Non-pigmented ciliary epithelial cell (primary cell): ENCODE data around the gene EXOC3L1.

Experiments used
- DNase-seq: peaks from one replicate; pipeline ENCODE4 v3.0.0-alpha.2; 2010; ENCODE audit warnings: low read depth

The EXOC3L1 gene

DNA sequence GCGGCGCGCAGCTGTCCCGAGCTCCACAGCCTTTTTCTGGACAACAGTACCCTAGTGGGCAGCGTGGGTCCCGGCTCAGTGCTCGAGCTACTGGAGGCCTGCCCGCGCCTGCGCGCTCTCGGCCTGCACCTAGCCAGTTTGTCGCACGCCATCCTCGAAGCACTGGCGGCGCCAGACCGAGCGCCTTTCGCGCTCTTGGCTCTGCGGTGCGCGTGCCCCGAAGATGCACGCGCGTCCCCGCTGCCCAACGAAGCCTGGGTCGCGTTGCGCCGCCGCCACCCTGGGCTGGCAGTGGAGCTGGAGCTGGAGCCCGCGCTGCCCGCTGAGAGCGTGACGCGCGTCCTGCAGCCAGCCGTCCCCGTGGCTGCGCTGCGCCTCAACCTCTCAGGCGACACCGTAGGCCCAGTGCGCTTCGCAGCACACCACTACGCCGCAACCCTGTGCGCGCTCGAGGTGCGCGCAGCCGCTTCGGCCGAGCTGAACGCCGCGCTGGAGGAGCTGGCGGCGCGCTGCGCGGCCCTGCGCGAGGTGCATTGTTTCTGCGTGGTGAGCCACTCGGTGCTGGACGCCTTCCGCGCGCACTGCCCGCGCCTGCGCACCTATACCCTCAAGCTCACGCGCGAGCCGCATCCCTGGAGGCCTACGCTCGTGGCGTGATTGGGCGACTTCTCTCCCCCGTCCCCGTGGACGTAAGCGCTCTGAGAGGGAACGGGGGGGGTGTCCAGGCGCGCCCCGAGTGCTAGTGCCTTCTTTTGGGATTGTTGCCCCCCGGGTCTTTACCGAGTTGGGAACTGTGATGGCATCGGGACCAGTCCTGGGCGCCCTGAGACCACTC, 26.6 kb downstream of the EXOC3L1 start:
- DNase-seq, result no peak

DNA sequence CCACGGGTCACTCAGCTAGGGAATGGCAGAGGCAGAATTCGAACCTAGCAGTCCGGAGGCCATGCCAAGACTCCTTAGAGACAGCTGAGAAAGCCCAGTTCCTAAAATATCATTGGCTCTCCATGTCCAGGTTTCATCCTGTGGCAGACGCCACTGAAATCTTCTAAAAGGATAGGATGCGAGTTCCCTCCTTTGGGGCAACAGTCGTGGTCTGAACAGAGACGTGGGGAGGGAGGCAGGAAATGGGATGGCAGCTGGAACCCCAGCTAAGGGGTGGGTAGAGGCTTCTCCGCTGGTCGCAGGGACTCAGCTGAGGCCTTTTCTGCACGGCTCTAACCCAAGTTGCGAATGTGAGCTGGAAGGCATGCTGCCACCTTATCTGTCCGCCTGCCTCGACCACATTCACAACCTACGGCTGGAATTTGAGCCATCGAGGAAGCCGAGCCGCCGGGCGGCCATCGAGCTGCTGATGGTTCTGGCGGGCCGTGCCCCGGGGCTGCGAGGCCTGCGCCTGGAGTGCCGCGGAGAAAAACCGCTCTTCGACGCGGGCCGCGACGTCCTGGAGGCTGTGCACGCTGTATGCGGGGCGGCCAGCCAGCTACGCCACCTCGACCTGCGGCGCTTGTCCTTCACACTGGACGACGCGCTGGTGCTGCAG, 27.3 kb downstream of the EXOC3L1 start:
- DNase-seq, result no peak

- DNase-seq, result no peak
Measured at GRCh38 chr16:67161595-67162058, 28.3 kb downstream of the EXOC3L1 start.

- no peak for DNase-seq
Measured at GRCh38 chr16:67158637-67159600, 31.0 kb downstream of the EXOC3L1 start.

DNA sequence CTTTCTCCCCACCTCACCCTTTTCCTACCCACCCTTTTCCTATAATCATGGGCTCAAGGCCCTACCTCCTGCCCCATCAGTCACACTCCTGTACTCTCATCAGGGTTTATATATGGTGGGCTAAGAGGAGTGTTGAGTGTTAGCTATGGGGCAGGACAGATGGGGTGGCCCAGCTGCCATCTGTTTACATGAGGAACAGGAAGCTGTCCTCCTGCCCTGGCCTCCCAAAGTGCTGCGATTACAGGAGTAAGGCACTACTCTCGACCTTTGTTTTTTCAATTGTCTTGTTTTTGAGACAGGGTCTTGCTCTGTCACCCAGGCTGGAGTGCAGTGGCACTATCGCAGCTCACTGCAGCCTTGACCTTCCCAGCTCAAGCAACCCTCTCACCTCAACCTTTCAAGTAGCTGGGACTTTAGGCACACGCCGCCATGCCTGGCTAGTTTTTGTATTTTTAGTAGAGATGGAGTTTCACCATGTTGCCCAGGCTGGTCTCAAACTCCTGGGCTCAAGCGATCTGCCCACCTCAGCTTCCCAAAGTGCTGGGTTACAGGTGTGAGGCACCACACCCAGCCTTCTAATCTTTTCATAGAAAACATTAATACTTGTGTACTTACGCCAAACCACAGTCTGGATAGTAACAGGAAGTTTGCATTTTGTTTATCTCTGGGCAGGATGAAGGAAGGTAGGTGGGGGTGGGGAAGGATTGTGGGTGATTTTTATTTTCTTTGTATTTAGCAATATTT, 31.9 kb downstream of the EXOC3L1 start:
- DNase-seq, result no peak

GRCh38 chr16:67157106-67157748, 32.7 kb downstream of the EXOC3L1 start:
- DNase-seq, result no peak

DNA sequence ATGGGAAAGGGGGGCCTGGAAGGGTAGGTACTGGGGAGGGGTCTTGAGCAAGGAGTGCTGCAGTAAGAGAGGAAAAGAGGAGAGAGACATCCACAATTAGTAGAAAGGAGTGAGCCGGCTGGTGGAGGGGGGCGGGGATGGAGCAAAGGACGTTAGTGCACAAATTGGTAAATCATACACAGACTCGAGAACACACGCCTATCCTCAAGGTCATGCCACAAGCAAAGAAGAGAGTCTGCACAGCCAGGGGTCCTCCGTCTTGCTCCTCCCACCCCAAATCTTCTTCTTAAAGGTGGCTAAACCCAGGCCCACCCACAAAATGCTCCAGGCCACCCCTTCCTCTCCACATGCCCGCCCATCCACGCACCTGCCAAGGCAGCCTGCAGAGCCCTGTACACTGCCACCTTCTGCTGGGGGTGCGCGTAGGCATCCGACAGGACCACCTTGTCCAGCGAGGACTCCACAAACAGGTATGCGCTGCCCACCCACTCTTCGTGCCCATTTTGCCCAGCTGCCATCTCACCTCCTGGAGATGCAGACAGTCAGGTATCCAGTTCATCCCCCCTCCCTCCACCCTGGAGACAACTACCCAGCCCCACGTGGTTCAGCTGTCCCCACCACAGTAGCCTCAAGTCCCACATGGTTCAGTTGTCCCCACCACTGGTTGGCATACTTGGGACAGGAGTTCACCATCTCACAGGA, 33.6 kb downstream of the EXOC3L1 start:
- no peak for DNase-seq

DNA sequence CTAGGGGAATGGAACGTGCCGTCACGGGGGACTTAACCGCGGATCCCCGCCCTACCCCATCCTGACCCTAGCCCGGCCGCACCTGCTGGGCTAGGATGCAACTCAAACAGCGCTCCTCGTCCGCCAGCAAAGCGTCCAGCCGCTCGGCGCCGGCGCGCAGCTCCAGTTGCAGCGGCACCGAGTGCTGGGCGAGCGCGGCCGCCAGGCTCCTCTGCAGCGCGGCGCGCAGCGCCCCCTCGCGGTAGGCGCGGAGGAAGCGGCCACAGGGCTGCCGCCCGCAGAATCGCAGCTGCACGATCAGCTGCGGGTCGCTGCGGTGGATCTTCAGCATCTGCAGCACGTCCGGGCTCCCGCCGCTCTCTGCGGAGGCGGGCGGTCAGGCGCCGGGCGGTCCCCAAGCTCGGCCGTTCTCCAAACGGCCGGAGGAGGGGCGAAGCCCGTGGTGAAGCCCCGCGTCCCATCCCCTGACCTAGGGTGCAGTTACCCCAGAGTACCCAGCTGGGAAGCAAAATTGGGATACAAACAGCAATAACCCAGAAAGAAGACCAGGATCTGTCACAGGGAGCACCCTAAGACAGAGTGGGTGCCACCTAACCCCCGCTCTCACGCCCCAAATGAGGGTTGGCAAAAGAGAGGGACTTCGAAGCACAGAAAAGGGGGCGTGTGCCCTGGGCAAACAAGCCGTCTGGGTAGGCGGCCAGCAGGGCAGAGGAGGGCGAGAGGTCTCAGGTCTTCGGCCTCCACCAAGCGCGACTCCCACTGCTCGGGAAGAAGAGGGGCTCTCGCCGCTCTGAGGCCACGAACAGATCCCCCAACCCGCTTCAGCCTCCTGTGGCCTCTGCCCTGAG, 34.4 kb downstream of the EXOC3L1 start:
- no peak for DNase-seq

- no peak for DNase-seq
Measured at GRCh38 chr16:67154578-67155294, 35.2 kb downstream of the EXOC3L1 start.

DNA sequence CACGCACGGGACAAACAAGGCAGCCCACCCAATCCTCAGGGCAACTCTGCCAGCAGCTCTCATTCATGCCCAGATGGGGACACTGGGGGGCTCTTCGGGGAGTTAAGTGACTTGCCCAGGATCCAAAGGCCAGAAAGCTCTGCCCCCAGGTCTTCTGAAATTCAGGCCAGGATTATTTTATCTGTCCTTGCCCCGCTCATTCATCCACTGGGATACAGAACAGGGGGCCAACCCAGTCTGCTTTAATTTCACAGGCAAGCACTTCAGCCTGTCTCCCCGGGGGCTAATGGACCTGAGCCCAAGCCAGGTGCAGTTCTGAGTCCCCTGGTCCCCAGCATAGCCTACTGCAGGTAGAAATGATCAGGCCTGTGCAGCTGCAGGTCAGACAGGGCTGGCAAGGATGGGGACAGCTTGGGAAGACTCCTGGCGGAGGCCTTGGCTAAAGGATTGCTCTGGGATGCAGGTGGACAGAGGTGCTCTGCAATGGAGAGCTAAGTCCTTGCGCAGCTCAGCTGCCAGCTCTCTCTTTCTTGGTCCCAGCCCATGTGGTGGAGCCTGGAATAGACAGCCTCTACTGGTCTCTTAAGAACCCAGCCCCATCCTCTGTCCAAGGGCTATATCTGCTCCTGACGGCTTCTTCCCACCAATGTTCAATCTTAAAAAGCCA, 38.4 kb downstream of the EXOC3L1 start:
- no peak for DNase-seq

DNA sequence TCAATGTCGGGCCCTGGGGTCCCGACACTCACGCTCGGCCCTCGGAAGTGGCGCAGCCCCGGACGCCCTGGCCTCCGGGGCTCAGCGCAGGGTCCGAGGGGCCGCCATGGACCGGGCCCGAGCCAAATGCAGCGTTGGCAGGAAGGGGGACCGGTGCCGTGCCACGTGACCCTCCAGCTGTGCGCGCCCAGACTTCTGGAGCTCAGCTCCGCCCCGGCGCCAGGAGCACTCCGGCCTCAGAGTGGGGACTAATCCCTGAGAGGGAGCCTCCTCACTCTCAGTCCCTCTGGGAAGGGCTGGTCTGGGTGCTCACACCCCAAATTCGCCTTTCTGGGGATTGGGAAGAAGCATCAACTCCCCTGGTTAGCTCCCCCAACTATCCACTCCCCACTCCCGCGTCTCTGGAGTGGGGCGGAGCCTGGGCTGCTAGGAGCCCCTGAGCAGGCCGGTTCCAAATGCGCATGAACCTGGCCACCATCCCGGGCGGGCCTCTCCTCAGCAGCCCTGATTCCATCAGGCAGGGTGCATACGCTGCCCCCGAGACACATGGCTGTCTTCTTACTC, 39.0 kb downstream of the EXOC3L1 start, which contains the start of gene B3GNT9:
B3GNT9 (minus strand) TSS at position 166 of the 564 bp plus-strand sequence. CDS start 513 bp downstream, outside the sequence.
- DNase-seq, result no peak

GRCh38 chr16:67150047-67150832, 39.7 kb downstream of the EXOC3L1 start:
- DNase-seq, result no peak

GRCh38 chr16:67149276-67150046, 40.5 kb downstream of the EXOC3L1 start:
- no peak for DNase-seq

- DNase-seq, result no peak
Measured at GRCh38 chr16:67148656-67149275, 41.2 kb downstream of the EXOC3L1 start.

- no peak for DNase-seq
Measured at GRCh38 chr16:67148221-67148620, 41.7 kb downstream of the EXOC3L1 start.
